ENCODE measurements around the gene KIF13A.

KIF13A gene

GRCh38 chr6:17856306-17856705, 131.1 kb downstream of the KIF13A start:
- Histone ChIP-seq H2AFZ (ENCODE audit: low read depth, low read length) (no peak overlapping the region), H3K79me2 (ENCODE audit: low read length) (no peaks in the 10 kb centered on the region), H3K27ac (ENCODE audit: low read length) (no peak overlapping the region), H3K9me3 (ENCODE audit: insufficient read depth, low read length) (no peaks in the 10 kb centered on the region), H3K36me3 (replicated peaks; ENCODE audit: low read depth, low read length) (no peaks in the 10 kb centered on the region), H3K9ac (ENCODE audit: low read length) (no peak overlapping the region), H3K4me1 (ENCODE audit: low read length) (peaks cover 2% of the 10 kb centered on the region), H3K4me2 (ENCODE audit: low read length) (no peak overlapping the region), H4K20me1 (ENCODE audit: insufficient read depth, low read length) (no peaks in the 10 kb centered on the region), H3K27me3 (ENCODE audit: low read depth, low read length) (no peaks in the 10 kb centered on the region), H3K4me3 (ENCODE audit: low read length) (no peak overlapping the region)
- TF ChIP-seq CTCF (IDR thresholded peaks at IDR 0.05; ENCODE audit: low read depth, low read length) (no peak), EZH2phosphoT487 (IDR thresholded peaks at IDR 0.05; ENCODE audit: low read depth) (no peak)

- TF ChIP-seq EZH2phosphoT487 (IDR thresholded peaks at IDR 0.05; ENCODE audit: low read depth), result no peak
- no peak for TF ChIP-seq CTCF (IDR thresholded peaks at IDR 0.05; ENCODE audit: low read depth, low read length)
- Histone ChIP-seq H3K27ac (ENCODE audit: low read length) (no peak overlapping the region), H3K36me3 (replicated peaks; ENCODE audit: low read depth, low read length) (no peaks in the 10 kb centered on the region), H3K79me2 (ENCODE audit: low read length) (no peaks in the 10 kb centered on the region), H3K4me2 (ENCODE audit: low read length) (no peak overlapping the region), H3K9ac (ENCODE audit: low read length) (no peak overlapping the region), H2AFZ (ENCODE audit: low read depth, low read length) (no peak overlapping the region), H3K4me3 (ENCODE audit: low read length) (no peak overlapping the region), H3K9me3 (ENCODE audit: insufficient read depth, low read length) (no peaks in the 10 kb centered on the region), H4K20me1 (ENCODE audit: insufficient read depth, low read length) (no peaks in the 10 kb centered on the region), H3K4me1 (ENCODE audit: low read length) (peaks cover 9% of the 10 kb centered on the region), H3K27me3 (ENCODE audit: low read depth, low read length) (no peaks in the 10 kb centered on the region)
These were observed 132.1 kb downstream of the KIF13A start for GRCh38 chr6:17855381-17855780.

GRCh38 chr6:17853533-17853932, 133.9 kb downstream of the KIF13A start:
- H4K20me1 ChIP-seq (ENCODE audit: insufficient read depth, low read length), result no peaks in the 10 kb centered on the region
- no peak overlapping the region for H2AFZ ChIP-seq (ENCODE audit: low read depth, low read length)
- no peak for TF ChIP-seq EZH2phosphoT487 (IDR thresholded peaks at IDR 0.05; ENCODE audit: low read depth)
- TF ChIP-seq CTCF (IDR thresholded peaks at IDR 0.05; ENCODE audit: low read depth, low read length), result no peak
- no peaks in the 10 kb centered on the region for H3K36me3 ChIP-seq (replicated peaks; ENCODE audit: low read depth, low read length)
- H3K79me2 ChIP-seq (ENCODE audit: low read length), result no peaks in the 10 kb centered on the region
- H3K4me1 ChIP-seq (ENCODE audit: low read length), result peaks cover 9% of the 10 kb centered on the region
- no peak overlapping the region for H3K27ac ChIP-seq (ENCODE audit: low read length)
- H3K9ac ChIP-seq (ENCODE audit: low read length), result no peak overlapping the region
- H3K27me3 ChIP-seq (ENCODE audit: low read depth, low read length), result no peaks in the 10 kb centered on the region
- no peaks in the 10 kb centered on the region for H3K9me3 ChIP-seq (ENCODE audit: insufficient read depth, low read length)
- no peak overlapping the region for H3K4me2 ChIP-seq (ENCODE audit: low read length)
- H3K4me3 ChIP-seq (ENCODE audit: low read length), result no peak overlapping the region

GRCh38 chr6:17851720-17852161, 135.7 kb downstream of the KIF13A start:
- TF ChIP-seq CTCF (IDR thresholded peaks at IDR 0.05; ENCODE audit: low read depth, low read length) (no peak), EZH2phosphoT487 (IDR thresholded peaks at IDR 0.05; ENCODE audit: low read depth) (no peak)
- no peaks in the 10 kb centered on the region for H3K9me3 ChIP-seq (ENCODE audit: insufficient read depth, low read length)
- no peaks in the 10 kb centered on the region for H3K79me2 ChIP-seq (ENCODE audit: low read length)

More at GRCh38 chr6:17851720-17852161, 135.7 kb downstream of the KIF13A start:
- Histone ChIP-seq H4K20me1 (ENCODE audit: insufficient read depth, low read length) (no peaks in the 10 kb centered on the region), H3K27ac (ENCODE audit: low read length) (no peak overlapping the region), H3K4me2 (ENCODE audit: low read length) (no peak overlapping the region), H3K4me3 (ENCODE audit: low read length) (no peak overlapping the region), H3K27me3 (ENCODE audit: low read depth, low read length) (no peaks in the 10 kb centered on the region), H3K9ac (ENCODE audit: low read length) (no peak overlapping the region), H3K4me1 (ENCODE audit: low read length) (peaks cover 9% of the 10 kb centered on the region), H2AFZ (ENCODE audit: low read depth, low read length) (no peak overlapping the region), H3K36me3 (replicated peaks; ENCODE audit: low read depth, low read length) (no peaks in the 10 kb centered on the region)
